ENCODE data around the gene NXPH4.

NXPH4 gene

DNA sequence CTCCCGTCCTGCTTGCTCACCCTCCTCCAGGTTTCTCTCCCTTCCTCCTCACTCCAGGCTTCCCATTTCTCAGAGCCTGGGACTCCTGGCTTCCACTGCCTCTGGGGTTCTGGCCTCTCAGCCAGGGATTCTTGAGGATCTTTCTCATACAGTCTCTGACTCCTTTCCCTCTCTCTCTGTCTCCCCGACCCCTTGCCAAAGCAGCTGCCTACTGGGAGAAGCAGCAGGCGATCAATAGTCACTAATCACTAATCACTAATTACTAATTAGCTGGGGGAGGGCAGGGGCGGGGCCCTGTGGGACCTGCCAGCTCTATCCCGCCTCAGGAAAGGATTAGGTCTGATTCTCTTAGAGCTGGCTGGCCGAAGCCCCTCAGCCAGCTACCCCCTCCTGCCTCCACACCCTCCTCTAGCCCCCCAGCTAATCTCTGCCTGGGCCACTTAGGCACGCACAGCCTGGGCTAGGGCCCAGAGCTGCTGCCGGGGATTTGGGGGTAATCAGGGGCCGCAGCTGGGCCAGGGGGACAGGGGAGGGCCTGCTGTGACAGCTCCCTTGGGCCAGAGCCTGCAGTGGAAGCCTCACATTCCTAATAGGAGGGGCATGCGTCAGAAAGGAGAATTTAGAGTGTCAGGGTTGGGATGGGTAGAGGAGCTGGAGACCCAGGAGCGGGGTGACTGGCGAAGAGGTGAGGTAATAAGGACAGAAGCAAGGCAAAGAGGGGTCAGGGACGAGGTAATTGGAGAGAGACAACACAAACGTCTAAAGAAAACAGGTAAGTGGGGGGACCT lies 2.8 kb downstream of the NXPH4 start:
- Mint-ChIP-seq H3K9me3 (no peaks in the 10 kb centered on the region), H3K36me3 (ENCODE audit: insufficient read depth) (peaks cover 14% of the 10 kb centered on the region), H3K27ac (ENCODE audit: low read depth) (no peak overlapping the region), H3K27me3 (peaks cover 94% of the 10 kb centered on the region), H3K4me3 (no peak overlapping the region), H3K4me1 (peaks cover 72% of the 10 kb centered on the region)
- ATAC-seq (replicated peaks; ENCODE audit: extremely low read depth, poor library complexity, severe bottlenecking) = no peak
- no peak for DNase-seq (ENCODE audit: low spot score in 2 of 2)

DNA sequence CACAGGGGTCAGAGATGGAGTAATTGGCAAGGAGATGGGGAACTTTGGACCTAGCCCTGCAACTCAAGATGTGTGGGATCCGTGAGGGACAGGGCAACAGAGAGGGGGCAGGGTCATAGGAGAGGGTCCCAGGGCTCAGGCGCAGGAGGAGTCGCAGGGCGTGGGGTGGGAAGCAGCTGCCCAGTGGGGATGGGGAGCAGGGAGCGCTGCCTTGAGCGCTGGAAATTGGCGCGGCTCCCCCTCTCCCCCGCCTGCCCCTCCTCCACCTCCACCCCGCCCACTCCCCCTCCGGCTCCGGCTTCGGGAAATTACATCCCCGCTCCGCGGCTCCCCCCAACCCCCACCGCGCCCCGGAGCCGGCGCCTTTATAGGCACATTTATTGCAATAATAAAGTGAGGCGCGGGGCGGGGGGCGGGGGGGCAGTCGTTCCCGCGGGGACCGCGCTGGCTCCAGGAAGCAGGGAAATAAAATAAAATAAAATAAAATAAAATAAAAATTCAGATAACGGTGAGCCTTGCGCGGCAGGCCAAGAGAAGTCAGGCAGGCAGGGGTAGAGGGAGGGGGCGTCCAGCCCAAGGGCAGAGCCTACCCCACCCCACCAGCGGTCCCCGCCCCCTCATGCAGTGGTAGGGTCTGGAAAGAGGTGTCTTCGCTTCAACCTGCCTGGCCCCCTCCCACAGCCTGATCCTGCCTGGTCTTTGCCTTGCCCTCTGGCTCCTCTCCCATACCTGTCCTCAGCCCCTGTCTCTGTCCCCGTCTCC lies 3.6 kb downstream of the NXPH4 start:
- Mint-ChIP-seq H3K9me3 (no peaks in the 10 kb centered on the region), H3K4me1 (peaks cover 64% of the 10 kb centered on the region), H3K27ac (ENCODE audit: low read depth) (no peak overlapping the region), H3K4me3 (no peak overlapping the region), H3K36me3 (ENCODE audit: insufficient read depth) (peaks cover 15% of the 10 kb centered on the region), H3K27me3 (peaks cover 92% of the 10 kb centered on the region)
- no peak for DNase-seq (ENCODE audit: low spot score in 2 of 2)
- no peak for ATAC-seq (replicated peaks; ENCODE audit: extremely low read depth, poor library complexity, severe bottlenecking)

DNA sequence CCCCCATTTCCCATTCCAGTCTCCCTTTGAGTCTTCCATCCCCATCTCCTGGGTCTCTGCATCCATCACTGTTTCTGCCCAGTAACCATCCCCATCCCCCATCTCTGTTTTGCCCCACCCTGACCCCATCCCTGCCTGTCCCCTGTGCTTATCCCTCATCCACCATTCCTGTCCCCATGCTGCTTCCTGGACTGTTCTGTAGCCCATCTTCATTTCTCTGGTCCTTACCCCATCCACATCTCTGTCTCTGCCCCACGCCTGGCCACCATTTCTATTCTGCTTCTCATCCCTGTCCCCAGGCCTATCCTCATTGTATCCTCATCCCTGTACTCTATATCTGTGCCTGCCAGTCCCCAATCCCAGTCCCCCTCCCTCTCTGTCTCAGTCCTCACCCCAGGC lies 4.2 kb downstream of the NXPH4 start:
- peaks cover 59% of the 10 kb centered on the region for H3K4me1 Mint-ChIP-seq
- peaks cover 13% of the 10 kb centered on the region for H3K36me3 Mint-ChIP-seq (ENCODE audit: insufficient read depth)
- H3K4me3 Mint-ChIP-seq = no peak overlapping the region
- ATAC-seq (replicated peaks; ENCODE audit: extremely low read depth, poor library complexity, severe bottlenecking) (no peak), DNase-seq (ENCODE audit: low spot score in 2 of 2) (no peak)
- no peaks in the 10 kb centered on the region for H3K9me3 Mint-ChIP-seq
- peaks cover 92% of the 10 kb centered on the region for H3K27me3 Mint-ChIP-seq
- H3K27ac Mint-ChIP-seq (ENCODE audit: low read depth) = no peak overlapping the region

DNA sequence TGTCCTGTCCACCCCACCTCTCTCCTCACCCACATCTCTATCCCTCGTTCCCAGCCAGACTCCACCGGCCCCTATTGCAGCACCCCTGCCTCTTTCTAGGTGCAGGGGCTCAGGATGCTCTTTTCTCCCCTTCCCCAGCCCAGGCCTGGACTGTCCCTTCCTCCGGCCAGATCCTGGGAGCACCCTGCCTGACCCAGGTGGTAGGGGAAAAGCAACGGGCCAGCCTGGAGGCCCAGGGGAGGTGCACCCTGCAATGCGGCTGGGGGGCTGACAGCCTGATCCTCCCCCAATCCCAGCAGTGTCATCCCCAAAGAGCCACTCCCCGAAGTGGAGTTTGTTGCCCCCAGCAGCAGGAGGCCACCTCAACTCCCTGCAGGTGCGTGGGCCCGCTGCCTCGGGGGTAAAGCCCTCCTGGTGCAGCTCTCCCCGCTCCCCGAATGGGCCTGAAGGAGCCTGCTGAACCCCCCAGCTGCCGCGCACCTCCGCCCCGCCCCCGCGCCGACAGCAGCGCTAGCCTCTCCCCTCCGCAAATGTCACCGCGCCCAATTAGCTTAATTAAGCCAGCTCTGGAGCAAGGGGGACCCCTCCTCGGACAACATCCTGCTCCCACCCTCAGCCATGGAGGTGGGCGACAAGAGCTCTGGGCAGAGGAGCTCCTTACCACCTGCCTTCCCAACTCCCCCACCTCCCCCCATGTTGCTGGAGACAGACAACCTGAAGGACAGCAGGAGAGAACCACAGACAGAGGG lies 4.7 kb downstream of the NXPH4 start:
- H3K27ac Mint-ChIP-seq (ENCODE audit: low read depth) = peak overlapping the region; percentile 20
- peaks cover 14% of the 10 kb centered on the region for H3K36me3 Mint-ChIP-seq (ENCODE audit: insufficient read depth)
- H3K4me3 Mint-ChIP-seq = no peak overlapping the region
- no peak for ATAC-seq (replicated peaks; ENCODE audit: extremely low read depth, poor library complexity, severe bottlenecking)
- peaks cover 94% of the 10 kb centered on the region for H3K27me3 Mint-ChIP-seq
- no peak for DNase-seq (ENCODE audit: low spot score in 2 of 2)
- no peaks in the 10 kb centered on the region for H3K9me3 Mint-ChIP-seq
- H3K4me1 Mint-ChIP-seq = peaks cover 59% of the 10 kb centered on the region

DNA sequence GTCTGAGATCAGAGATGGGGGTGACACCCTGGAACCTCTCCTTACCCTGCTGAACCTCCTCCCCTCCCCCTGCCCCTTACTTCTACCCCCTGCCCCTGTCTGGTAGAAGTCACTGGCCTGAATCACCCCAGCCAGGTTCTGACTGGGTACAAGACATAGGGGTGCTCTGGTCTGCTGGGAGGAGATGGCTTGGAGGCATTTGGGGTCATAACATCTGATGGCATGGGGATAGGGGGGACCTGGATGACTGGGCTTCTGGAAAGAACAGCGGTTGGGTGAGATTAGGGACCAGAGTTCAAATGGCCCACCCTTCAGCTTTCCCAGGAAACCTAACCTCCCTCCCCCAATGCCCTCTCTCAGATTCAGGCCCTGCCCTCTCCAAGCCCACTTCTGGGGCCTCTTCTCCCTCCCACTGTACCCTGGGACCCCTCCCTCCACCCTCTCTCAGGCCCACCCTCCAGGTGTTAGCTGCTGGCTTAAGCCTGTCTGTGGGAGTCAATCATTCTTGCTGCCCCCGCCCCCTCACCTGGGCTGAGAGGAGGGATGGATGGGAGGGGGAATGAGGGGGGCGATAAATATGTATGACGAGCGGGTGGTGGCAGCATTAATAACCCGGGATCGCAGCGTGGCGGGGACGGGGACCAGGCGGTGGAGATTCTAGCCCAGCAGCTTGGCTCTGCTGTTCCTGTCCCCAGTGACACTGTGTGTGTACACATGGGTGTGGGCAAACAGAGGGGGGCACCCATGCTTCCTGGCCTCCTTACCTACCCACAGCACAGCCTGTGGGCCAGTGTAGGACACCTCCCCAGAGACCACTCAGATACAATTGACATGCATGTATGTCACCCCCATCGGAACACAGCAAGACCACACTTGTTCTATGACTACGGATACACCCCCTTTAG lies 5.9 kb downstream of the NXPH4 start:
- H3K27ac Mint-ChIP-seq (ENCODE audit: low read depth) = peak overlapping the region; percentile 49
- DNase-seq (ENCODE audit: low spot score in 2 of 2) (no peak), ATAC-seq (replicated peaks; ENCODE audit: extremely low read depth, poor library complexity, severe bottlenecking) (no peak)
- peaks cover 16% of the 10 kb centered on the region for H3K36me3 Mint-ChIP-seq (ENCODE audit: insufficient read depth)
- H3K4me3 Mint-ChIP-seq = peak overlapping the region; percentile 10
- H3K9me3 Mint-ChIP-seq = no peaks in the 10 kb centered on the region
- peaks cover 58% of the 10 kb centered on the region for H3K4me1 Mint-ChIP-seq
- H3K27me3 Mint-ChIP-seq = peaks cover 99% of the 10 kb centered on the region

DNA sequence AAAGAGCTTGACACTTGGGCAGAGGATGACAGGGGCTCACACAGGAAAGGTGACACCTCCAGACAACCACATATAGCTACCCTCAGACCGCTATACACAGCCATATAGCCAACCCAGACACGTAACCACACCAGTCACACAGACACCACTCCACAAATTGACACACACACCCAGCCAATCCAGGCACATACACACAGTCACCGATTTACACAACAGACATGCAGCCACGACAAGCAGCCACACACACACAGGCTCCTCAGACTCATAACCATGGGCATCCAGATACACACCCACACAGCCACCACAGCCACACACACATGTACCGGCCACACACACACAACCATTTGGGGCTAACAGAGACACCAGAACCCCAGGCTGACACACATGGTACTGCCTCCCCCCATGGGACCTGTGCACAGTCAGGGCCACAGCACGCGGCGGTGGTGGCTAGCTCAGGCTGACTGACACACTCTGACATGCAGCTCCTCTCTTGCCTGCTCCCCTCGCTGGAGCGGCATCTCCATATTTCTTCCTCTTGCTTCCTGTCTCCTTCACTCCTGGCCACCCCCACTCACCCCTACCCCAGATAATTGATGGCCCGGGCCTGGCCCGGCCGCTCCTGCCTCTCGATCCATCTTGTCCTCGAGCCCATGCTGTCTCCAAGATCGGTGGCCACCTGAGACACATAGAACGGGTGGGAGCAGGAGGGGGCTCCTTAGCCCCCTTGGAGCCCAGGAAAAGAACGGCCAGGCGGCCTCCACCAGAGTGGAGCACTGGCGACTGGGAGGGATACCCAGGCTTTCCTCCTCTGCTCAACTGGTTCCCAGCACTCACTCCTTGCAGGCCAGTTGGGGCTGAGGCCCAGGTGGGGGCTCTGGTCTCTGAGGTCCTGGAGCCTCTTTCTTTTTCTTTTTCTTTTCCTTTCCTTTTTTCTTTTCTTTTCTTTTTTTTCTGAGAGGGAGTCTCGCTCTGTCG lies 6.9 kb downstream of the NXPH4 start:
- peak overlapping the region; percentile 10 for H3K4me3 Mint-ChIP-seq
- peak in 1 of 2 donors; percentile 68 for DNase-seq (ENCODE audit: low spot score in 2 of 2)
- peaks cover 50% of the 10 kb centered on the region for H3K4me1 Mint-ChIP-seq
- peak overlapping the region; percentile 49 for H3K27ac Mint-ChIP-seq (ENCODE audit: low read depth)
- H3K36me3 Mint-ChIP-seq (ENCODE audit: insufficient read depth) = peaks cover 16% of the 10 kb centered on the region
- H3K9me3 Mint-ChIP-seq = no peaks in the 10 kb centered on the region
- peaks cover 95% of the 10 kb centered on the region for H3K27me3 Mint-ChIP-seq
- peak; percentile 93 for ATAC-seq (replicated peaks; ENCODE audit: extremely low read depth, poor library complexity, severe bottlenecking)

DNA sequence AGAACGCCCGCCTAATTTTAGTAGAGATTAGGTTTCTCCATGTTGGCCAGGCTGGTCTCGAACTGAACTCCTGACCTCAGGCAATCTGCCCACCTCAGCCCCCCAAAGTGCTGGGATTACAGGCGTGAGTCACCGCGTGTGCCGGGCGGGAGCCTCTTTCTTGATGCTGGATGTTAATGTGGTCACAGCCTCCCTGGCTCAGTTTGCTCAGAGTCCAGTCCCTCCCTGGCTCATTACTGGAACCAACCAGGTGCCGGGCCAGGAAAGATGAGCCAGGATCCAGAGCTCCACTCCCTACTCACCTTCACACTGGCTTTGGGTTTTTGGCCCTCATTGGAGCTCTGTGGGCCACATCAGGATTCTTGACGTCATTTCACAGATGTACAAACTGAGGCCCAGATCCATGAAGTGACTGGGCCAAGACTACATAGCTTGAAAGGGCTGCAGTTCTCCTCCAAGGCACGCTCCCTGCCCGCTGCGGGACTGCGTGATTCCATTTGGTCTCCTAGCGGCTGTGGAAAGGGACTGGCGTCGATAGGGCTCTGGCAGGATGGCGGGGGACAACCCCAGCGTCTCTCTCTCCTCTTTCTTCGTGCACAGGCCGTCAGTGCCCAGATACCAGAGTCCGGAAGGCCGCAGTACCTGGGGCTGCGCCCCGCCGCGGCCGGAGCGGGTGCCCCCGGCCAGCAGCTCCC lies 7.8 kb downstream of the NXPH4 start:
- Mint-ChIP-seq H3K36me3 (ENCODE audit: insufficient read depth) (peaks cover 19% of the 10 kb centered on the region), H3K9me3 (no peaks in the 10 kb centered on the region), H3K27me3 (peaks cover 85% of the 10 kb centered on the region), H3K4me3 (no peak overlapping the region), H3K4me1 (peaks cover 55% of the 10 kb centered on the region), H3K27ac (ENCODE audit: low read depth) (no peak overlapping the region)
- ATAC-seq (replicated peaks; ENCODE audit: extremely low read depth, poor library complexity, severe bottlenecking) (no peak), DNase-seq (ENCODE audit: low spot score in 2 of 2) (no peak)

DNA sequence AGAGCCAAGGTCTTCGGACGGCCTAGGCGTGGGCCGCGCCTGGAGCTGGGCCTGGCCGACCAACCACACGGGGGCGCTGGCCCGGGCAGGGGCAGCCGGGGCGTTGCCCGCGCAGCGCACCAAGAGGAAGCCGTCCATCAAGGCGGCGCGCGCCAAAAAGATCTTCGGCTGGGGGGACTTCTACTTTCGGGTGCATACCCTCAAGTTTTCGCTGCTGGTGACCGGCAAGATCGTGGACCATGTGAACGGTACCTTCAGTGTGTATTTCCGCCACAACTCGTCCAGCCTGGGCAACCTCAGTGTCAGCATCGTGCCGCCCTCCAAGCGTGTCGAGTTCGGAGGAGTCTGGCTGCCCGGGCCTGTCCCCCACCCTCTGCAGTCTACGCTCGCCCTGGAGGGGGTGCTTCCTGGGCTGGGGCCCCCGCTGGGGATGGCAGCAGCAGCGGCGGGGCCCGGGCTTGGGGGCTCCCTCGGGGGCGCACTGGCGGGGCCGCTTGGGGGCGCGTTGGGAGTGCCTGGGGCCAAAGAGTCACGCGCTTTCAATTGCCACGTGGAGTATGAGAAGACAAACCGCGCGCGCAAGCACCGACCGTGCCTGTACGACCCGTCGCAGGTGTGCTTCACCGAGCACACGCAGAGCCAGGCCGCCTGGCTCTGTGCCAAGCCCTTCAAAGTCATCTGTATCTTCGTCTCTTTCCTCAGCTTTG lies 8.5 kb downstream of the NXPH4 start:
- no peak for DNase-seq (ENCODE audit: low spot score in 2 of 2)
- no peak for ATAC-seq (replicated peaks; ENCODE audit: extremely low read depth, poor library complexity, severe bottlenecking)
- Mint-ChIP-seq H3K27ac (ENCODE audit: low read depth) (no peak overlapping the region), H3K9me3 (no peaks in the 10 kb centered on the region), H3K4me1 (peaks cover 57% of the 10 kb centered on the region), H3K4me3 (no peak overlapping the region), H3K36me3 (ENCODE audit: insufficient read depth) (peaks cover 24% of the 10 kb centered on the region), H3K27me3 (peaks cover 78% of the 10 kb centered on the region)

DNA sequence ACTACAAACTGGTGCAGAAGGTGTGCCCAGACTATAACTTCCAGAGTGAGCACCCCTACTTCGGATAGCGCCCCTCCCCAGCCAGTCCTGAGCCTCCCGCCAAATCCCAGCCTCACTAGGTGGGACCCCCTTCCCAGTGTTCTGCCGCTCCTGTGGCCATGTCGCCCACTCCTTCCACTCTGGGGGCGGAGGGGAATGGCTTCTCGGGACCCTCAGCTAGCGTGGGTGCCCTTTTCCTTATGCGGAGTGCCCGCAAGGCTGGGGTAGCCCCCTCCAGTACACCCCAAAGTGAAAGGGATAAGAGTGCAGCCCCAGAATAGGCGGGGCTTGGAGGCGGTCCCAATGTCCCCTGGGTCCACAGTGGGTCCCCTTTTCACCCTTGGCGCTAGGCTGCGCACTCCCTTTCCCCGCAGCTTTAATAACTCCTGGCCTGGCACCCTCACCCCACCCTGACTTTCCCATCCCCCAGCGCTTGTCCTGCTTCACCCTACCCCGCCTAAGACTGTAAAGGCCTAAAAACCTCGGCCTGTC lies 9.2 kb downstream of the NXPH4 start:
- Mint-ChIP-seq H3K27ac (ENCODE audit: low read depth) (no peak overlapping the region), H3K9me3 (no peaks in the 10 kb centered on the region), H3K4me3 (no peak overlapping the region), H3K27me3 (peaks cover 72% of the 10 kb centered on the region), H3K4me1 (peaks cover 61% of the 10 kb centered on the region), H3K36me3 (ENCODE audit: insufficient read depth) (peaks cover 24% of the 10 kb centered on the region)
- ATAC-seq (replicated peaks; ENCODE audit: extremely low read depth, poor library complexity, severe bottlenecking) (no peak), DNase-seq (ENCODE audit: low spot score in 2 of 2) (no peak)

DNA sequence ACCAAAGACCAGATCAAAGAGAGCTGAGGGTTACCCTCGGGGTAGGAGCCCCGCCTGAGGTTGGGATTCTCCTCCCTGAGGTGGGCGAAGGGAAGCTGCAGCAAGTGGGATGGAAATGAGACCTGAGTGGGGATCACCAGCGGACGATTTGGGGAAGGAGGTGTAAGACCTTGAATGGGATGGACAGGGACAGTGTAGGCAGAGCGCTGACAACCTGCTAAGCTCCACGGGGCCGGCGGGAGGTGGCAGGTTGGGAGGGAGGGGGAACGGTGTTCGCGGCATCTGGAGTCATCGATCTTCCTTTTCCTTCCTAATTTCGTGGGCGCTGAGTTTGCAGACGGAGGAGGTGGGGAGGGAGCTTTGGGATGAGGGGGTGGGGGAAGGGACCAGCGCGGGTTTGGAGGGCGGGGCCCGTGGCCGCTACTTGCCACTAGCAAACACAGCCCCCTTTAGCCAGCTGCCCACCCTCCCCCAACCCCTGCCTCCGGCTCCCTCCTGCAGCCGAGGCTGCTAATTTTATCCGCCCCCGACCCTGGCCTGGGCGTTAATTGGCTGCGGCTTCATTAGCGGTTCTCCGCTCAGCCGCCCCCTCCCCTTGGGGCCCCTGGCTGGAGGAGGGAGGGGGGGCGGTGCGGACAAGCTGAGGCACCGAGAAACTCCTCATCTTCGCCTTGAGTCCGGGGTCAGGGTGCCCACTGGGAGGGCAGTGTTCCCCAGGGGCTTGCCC lies 10.2 kb downstream of the NXPH4 start:
- Mint-ChIP-seq H3K9me3 (no peaks in the 10 kb centered on the region), H3K4me1 (peaks cover 59% of the 10 kb centered on the region), H3K36me3 (ENCODE audit: insufficient read depth) (peaks cover 24% of the 10 kb centered on the region), H3K27me3 (peaks cover 62% of the 10 kb centered on the region), H3K27ac (ENCODE audit: low read depth) (no peak overlapping the region), H3K4me3 (peak overlapping the region; percentile 1)
- no peak for ATAC-seq (replicated peaks; ENCODE audit: extremely low read depth, poor library complexity, severe bottlenecking)
- no peak for DNase-seq (ENCODE audit: low spot score in 2 of 2)
